OCI-LY3 (cell line): Measurements from ENCODE around the gene TRMT112.

Experiments
- EZH2phosphoT487 ChIP-seq: fragments of 200-600 bp; shearing (Covaris generic); IDR thresholded peaks from 2 replicates; pipeline ENCODE4 v1.6.1; 2018; ENCODE audit warnings: antibody characterized with exemption, mixed run types, low read depth
- TF ChIP-seq, protein P1 (sequence below): fragments of 200-600, 300-600 bp; sonication (generic); IDR thresholded peaks from 2 replicates; pipeline ENCODE4 v1.5.1; 2014; ENCODE audit warnings: antibody characterized with exemption, low read length, low read depth

- TF ChIP-seq, protein P1, sequence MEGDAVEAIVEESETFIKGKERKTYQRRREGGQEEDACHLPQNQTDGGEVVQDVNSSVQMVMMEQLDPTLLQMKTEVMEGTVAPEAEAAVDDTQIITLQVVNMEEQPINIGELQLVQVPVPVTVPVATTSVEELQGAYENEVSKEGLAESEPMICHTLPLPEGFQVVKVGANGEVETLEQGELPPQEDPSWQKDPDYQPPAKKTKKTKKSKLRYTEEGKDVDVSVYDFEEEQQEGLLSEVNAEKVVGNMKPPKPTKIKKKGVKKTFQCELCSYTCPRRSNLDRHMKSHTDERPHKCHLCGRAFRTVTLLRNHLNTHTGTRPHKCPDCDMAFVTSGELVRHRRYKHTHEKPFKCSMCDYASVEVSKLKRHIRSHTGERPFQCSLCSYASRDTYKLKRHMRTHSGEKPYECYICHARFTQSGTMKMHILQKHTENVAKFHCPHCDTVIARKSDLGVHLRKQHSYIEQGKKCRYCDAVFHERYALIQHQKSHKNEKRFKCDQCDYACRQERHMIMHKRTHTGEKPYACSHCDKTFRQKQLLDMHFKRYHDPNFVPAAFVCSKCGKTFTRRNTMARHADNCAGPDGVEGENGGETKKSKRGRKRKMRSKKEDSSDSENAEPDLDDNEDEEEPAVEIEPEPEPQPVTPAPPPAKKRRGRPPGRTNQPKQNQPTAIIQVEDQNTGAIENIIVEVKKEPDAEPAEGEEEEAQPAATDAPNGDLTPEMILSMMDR: no peak
- TF ChIP-seq EZH2phosphoT487: no peak
These were observed 20.3 kb downstream of the TRMT112 start for GRCh38 chr11:64296830-64297698.
